ENCODE measurements around the gene SPRR1B. TPM values are rescaled to one million over a fixed set of nuclear protein-coding genes. Genes with fewer than 3 reads are reported as not detected.

The SPRR1B gene
- total RNA-seq, 6 experiments from 2014 or later = not detected

DNA sequence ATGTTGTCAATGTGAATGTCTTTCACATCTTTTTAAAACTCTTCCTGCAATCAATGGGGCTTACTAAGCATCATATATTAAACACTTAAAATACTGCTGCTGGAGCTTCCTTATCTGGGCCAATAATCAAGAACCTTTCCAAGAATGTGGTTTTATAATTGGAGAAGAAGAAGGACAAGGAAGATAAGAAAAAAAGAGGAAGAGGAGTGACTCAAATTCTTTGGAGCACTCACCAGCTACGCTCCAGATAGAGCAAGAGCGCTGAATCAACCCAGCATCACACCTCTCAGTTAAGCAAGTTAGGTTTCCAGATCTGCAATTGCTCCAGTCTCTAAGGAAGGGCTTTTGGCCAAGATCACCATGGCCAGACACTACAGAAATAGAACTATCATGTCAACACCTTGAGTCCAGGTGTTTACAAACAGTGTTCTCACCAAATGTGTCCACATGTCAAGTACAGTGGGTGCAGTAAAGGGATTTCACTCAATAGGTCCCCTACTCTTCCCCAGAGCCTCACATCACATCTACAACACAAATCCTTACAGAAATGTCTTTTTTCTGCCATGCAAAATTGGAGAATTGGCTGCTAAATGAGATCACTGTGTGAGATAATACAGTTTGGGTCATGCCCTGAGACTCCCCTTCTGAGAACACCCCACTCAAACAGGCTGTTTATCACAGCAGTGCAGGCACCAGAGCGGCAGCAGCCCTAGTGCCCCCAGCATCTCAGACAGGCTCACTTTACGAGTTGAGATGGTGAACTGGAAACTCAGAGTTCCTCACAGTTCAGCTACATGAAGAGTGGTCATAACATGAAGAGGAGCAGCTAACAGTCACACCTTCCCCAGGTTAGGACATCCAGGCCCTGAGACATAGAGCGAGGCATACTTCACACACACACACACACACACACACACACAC is 42.1 kb downstream of the SPRR1B start:
- DNase-seq (no peak), ATAC-seq (no peak)
- Histone ChIP-seq H3K27me3 (no peaks in the 10 kb centered on the region), H3K27ac (no peak overlapping the region), H3K4me1 (no peaks in the 10 kb centered on the region), H3K4me3 (no peak overlapping the region), H3K36me3 (no peaks in the 10 kb centered on the region), H3K9me3 (no peaks in the 10 kb centered on the region)
- intact Hi-C loops (cut with DNase I) = no loop called here
- TF ChIP-seq CTCF (IDR thresholded peaks at IDR 0.05) = no peak
- TF ChIP-seq POLR2A (IDR thresholded peaks at IDR 0.05) = no peak
- 29% methylated on average over 2 of the region's 5 CpGs for WGBS (ENCODE audit: insufficient coverage, low coverage, low lambda C conversion rate, missing lambda C conversion rate)

- 65% methylated on average over 3 of the region's 3 CpGs for WGBS (ENCODE audit: insufficient coverage, low coverage, low lambda C conversion rate, missing lambda C conversion rate)
- H3K36me3 ChIP-seq = no peaks in the 10 kb centered on the region
- ATAC-seq = no peak
These were observed 50.7 kb downstream of the SPRR1B start for GRCh38 chr1:153081736-153082135.

More at GRCh38 chr1:153081736-153082135, 50.7 kb downstream of the SPRR1B start:
- DNase-seq = no peak
- no peaks in the 10 kb centered on the region for H3K4me1 ChIP-seq
- no peak overlapping the region for H3K4me3 ChIP-seq
- no peaks in the 10 kb centered on the region for H3K27me3 ChIP-seq
- intact Hi-C loops (cut with DNase I) = no loop called here
- no peak overlapping the region for H3K27ac ChIP-seq
- no peak for TF ChIP-seq CTCF (IDR thresholded peaks at IDR 0.05)
- TF ChIP-seq POLR2A (IDR thresholded peaks at IDR 0.05) = no peak
- H3K9me3 ChIP-seq = no peaks in the 10 kb centered on the region

Small RNA genes within 50 kb of the gene (small RNA-seq; reads per million reads assigned to genes)
- gene AL356867.1 (0 reads per million in 2 experiments), gene RF00322 (0 reads per million in 2 experiments), gene SPRR1A (0 reads per million in 2 experiments)

Other genes starting within 250 kb of the SPRR1B start
- gene LCE1E, start 244.9 kb upstream of the SPRR1B start, total RNA-seq = not detected
- not detected for gene LCE1D, start 234.5 kb upstream of the SPRR1B start, total RNA-seq
- gene LCE1C, start 224.6 kb upstream of the SPRR1B start, total RNA-seq = not detected
- gene LCE1B, start 219.2 kb upstream of the SPRR1B start, total RNA-seq = not detected
- gene LCE1A, start 203.7 kb upstream of the SPRR1B start, total RNA-seq = not detected
- gene LCE6A, start 188.3 kb upstream of the SPRR1B start, total RNA-seq = not detected
- not detected for gene LCE7A, start 171.2 kb upstream of the SPRR1B start, total RNA-seq
- not detected for gene SMCP, start 152.9 kb upstream of the SPRR1B start, total RNA-seq
- not detected for gene IVL, start 122.7 kb upstream of the SPRR1B start, total RNA-seq
- not detected for gene SPRR5, start 84.0 kb upstream of the SPRR1B start, total RNA-seq
- not detected for gene SPRR4, start 60.6 kb upstream of the SPRR1B start, total RNA-seq
- gene SPRR1A, start 47.1 kb upstream of the SPRR1B start, total RNA-seq = not detected
- under 1 TPM in 1 of 6 experiments, not detected in 5; 0.31 TPM for gene SPRR3, start 29.5 kb upstream of the SPRR1B start, total RNA-seq
- not detected for gene SPRR2D, start 9.9 kb downstream of the SPRR1B start, total RNA-seq
- gene SPRR2A, start 26.3 kb downstream of the SPRR1B start, total RNA-seq = under 1 TPM in 1 of 6 experiments, not detected in 5; 0.40 TPM
- not detected for gene SPRR2B, start 40.4 kb downstream of the SPRR1B start, total RNA-seq
- not detected for gene SPRR2E, start 63.3 kb downstream of the SPRR1B start, total RNA-seq
- not detected for gene SPRR2F, start 82.3 kb downstream of the SPRR1B start, total RNA-seq
- gene SPRR2G, start 119.7 kb downstream of the SPRR1B start, total RNA-seq = not detected
- not detected for gene LELP1, start 172.2 kb downstream of the SPRR1B start, total RNA-seq
- not detected for gene PRR9, start 186.4 kb downstream of the SPRR1B start, total RNA-seq
- not detected for gene LORICRIN, start 228.5 kb downstream of the SPRR1B start, total RNA-seq

Data from right lobe of liver (tissue), 6 donors.